Renal cortex interstitium (tissue), 11 donors: ENCODE data around the gene PLAC1. TPM values are rescaled to one million over a fixed set of nuclear protein-coding genes. Genes with fewer than 3 reads are reported as not detected.

ENCODE experiments used
- DNase-seq, 11 donors: peaks; one replicate each; pipeline ENCODE4 v3.0.0-alpha.2; 2013; ENCODE audit warnings: low read depth in 9 of 11, low spot score in 4 of 11; ENCODE audit errors: extremely low read depth in 1 of 11
- polyA plus RNA-seq, 3 donors: library from polyadenylated mRNA; unstranded; fragments of 120-200 nt; gene quantifications; one replicate each; pipeline ENCODE4 v1.2.1, GENCODE V29; 2013; ENCODE audit not compliant: insufficient read length in 3 of 3

Gene PLAC1
- polyA plus RNA-seq, 3 donors: 4.2 to 7.8 (median 6.4) TPM

- no peak for DNase-seq
These were observed 54.2 kb downstream of the PLAC1 start for GRCh38 chrX:134603806-134604700.

- DNase-seq: no peak
These were observed 55.9 kb downstream of the PLAC1 start for GRCh38 chrX:134602410-134602809.

- no peak for DNase-seq
These were observed 57.0 kb downstream of the PLAC1 start for GRCh38 chrX:134601240-134601765.

- no peak for DNase-seq
These were observed 57.6 kb downstream of the PLAC1 start for GRCh38 chrX:134600714-134601113.

GRCh38 chrX:134599184-134599914, 58.9 kb downstream of the PLAC1 start:
- DNase-seq: no peak

GRCh38 chrX:134592303-134592702, 66.0 kb downstream of the PLAC1 start:
- no peak for DNase-seq

- no peak for DNase-seq
These were observed 66.8 kb downstream of the PLAC1 start for GRCh38 chrX:134591502-134591901.

GRCh38 chrX:134588806-134589205, 69.5 kb downstream of the PLAC1 start:
- no peak for DNase-seq

- DNase-seq: no peak
These were observed 77.4 kb downstream of the PLAC1 start for GRCh38 chrX:134580907-134581306.

GRCh38 chrX:134573683-134574035, 84.6 kb downstream of the PLAC1 start:
- DNase-seq: no peak

GRCh38 chrX:134572816-134573682, 85.2 kb downstream of the PLAC1 start:
- no peak for DNase-seq

- no peak for DNase-seq
These were observed 86.5 kb downstream of the PLAC1 start for GRCh38 chrX:134571796-134572195.

- DNase-seq: no peak
These were observed 87.4 kb downstream of the PLAC1 start for GRCh38 chrX:134570899-134571298.

GRCh38 chrX:134570509-134570846, 87.8 kb downstream of the PLAC1 start:
- DNase-seq: no peak

GRCh38 chrX:134569306-134569705, 89.0 kb downstream of the PLAC1 start:
- no peak for DNase-seq

- DNase-seq: no peak
These were observed 89.8 kb downstream of the PLAC1 start for GRCh38 chrX:134568285-134569016.

GRCh38 chrX:134566506-134566905, 91.8 kb downstream of the PLAC1 start:
- no peak for DNase-seq

GRCh38 chrX:134562002-134562401, 96.3 kb downstream of the PLAC1 start:
- DNase-seq: no peak

- no peak for DNase-seq
These were observed 100.1 kb downstream of the PLAC1 start for GRCh38 chrX:134558133-134558532.
